ENCODE data around the gene MRPS31. TPM values are rescaled to one million over a fixed set of nuclear protein-coding genes. Genes with fewer than 3 reads are reported as not detected.

Gene MRPS31
- total RNA-seq, 1 experiment from 2014 or later: 22.2 TPM

DNA sequence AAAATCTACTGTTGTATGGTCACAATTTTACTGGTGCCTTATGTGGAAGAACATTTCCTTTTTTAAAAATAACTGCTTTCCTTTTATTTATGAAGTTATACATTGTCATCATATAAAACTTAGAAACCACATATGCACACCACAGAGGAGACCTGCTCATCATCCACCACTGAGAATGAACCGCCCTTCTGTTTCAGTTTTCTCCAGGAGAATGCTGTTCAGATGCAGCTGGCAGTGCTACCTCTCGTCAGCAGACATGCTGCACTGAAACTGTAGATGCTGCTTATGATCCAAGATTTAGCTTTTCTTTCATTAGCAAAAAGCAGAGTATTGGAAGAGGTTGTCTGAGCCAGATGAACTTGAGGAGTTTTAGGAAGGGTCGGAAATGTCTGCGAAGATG is 28.5 kb upstream of the MRPS31 start:
- DNase-seq: no peak
- CTCF ChIA-PET: no interaction called here
- no peak overlapping the region for H2AFZ ChIP-seq
- H3F3A ChIP-seq (ENCODE audit: insufficient read depth, low read depth): no peaks in the 10 kb centered on the region
- intact Hi-C loops (cut with micrococcal nuclease; ENCODE audit: unreplicated experiment): no loop called here
- H3K27ac ChIP-seq: no peak overlapping the region
- no peak overlapping the region for H3K4me3 ChIP-seq
- H3K79me2 ChIP-seq (ENCODE audit: low read depth): no peaks in the 10 kb centered on the region
- no peaks in the 10 kb centered on the region for H3K36me3 ChIP-seq (ENCODE audit: low read depth)
- H3K9me3 ChIP-seq (ENCODE audit: insufficient read depth, low read depth): no peaks in the 10 kb centered on the region
- no peaks in the 10 kb centered on the region for H3K9me2 ChIP-seq (ENCODE audit: insufficient read depth)
- no peak overlapping the region for H3K4me2 ChIP-seq
- POLR2A ChIA-PET (ENCODE audit: unreplicated experiment): no interaction called here
- no peaks in the 10 kb centered on the region for H3K4me1 ChIP-seq (replicated peaks; ENCODE audit: insufficient read depth)
- no peaks in the 10 kb centered on the region for H3K27me3 ChIP-seq (ENCODE audit: insufficient read depth, low read depth)
- H4K20me1 ChIP-seq (ENCODE audit: insufficient read depth): no peaks in the 10 kb centered on the region
- no TSS peak for BruUV-seq (replicated peaks)
- no peak for TF ChIP-seq CTCF (conservative IDR thresholded peaks at IDR 0.05)
- no peak for TF ChIP-seq EZH2 (IDR thresholded peaks at IDR 0.05; ENCODE audit: low read depth)

GRCh38 chr13:40798380-40798779 is 27.4 kb upstream of the MRPS31 start:
- Histone ChIP-seq H3K36me3 (ENCODE audit: low read depth) (no peaks in the 10 kb centered on the region), H3K4me3 (no peak overlapping the region), H3K9me2 (ENCODE audit: insufficient read depth) (no peaks in the 10 kb centered on the region), H3F3A (ENCODE audit: insufficient read depth, low read depth) (no peaks in the 10 kb centered on the region), H3K27me3 (ENCODE audit: insufficient read depth, low read depth) (no peaks in the 10 kb centered on the region), H3K4me2 (no peak overlapping the region), H3K4me1 (replicated peaks; ENCODE audit: insufficient read depth) (no peaks in the 10 kb centered on the region), H3K9me3 (ENCODE audit: insufficient read depth, low read depth) (no peaks in the 10 kb centered on the region), H4K20me1 (ENCODE audit: insufficient read depth) (no peaks in the 10 kb centered on the region), H2AFZ (no peak overlapping the region), H3K79me2 (ENCODE audit: low read depth) (no peaks in the 10 kb centered on the region), H3K27ac (no peak overlapping the region)
- CTCF ChIA-PET: no interaction called here
- BruUV-seq (replicated peaks): no TSS peak
- TF ChIP-seq EZH2 (IDR thresholded peaks at IDR 0.05; ENCODE audit: low read depth) (no peak), CTCF (conservative IDR thresholded peaks at IDR 0.05) (no peak)
- intact Hi-C loops (cut with micrococcal nuclease; ENCODE audit: unreplicated experiment): no loop called here
- DNase-seq: no peak
- POLR2A ChIA-PET (ENCODE audit: unreplicated experiment): no interaction called here

- Histone ChIP-seq H3K9me3 (ENCODE audit: insufficient read depth, low read depth) (no peaks in the 10 kb centered on the region), H3K79me2 (ENCODE audit: low read depth) (no peaks in the 10 kb centered on the region), H3K4me2 (no peak overlapping the region), H4K20me1 (ENCODE audit: insufficient read depth) (no peaks in the 10 kb centered on the region), H3K27me3 (ENCODE audit: insufficient read depth, low read depth) (no peaks in the 10 kb centered on the region), H3K27ac (no peak overlapping the region), H2AFZ (no peak overlapping the region), H3F3A (ENCODE audit: insufficient read depth, low read depth) (no peaks in the 10 kb centered on the region), H3K4me3 (no peak overlapping the region), H3K36me3 (ENCODE audit: low read depth) (no peaks in the 10 kb centered on the region), H3K4me1 (replicated peaks; ENCODE audit: insufficient read depth) (no peaks in the 10 kb centered on the region), H3K9me2 (ENCODE audit: insufficient read depth) (no peaks in the 10 kb centered on the region)
- DNase-seq: no peak
- TF ChIP-seq CTCF (conservative IDR thresholded peaks at IDR 0.05) (no peak), EZH2 (IDR thresholded peaks at IDR 0.05; ENCODE audit: low read depth) (no peak)
- ChIA-PET CTCF (no interaction called here), POLR2A (ENCODE audit: unreplicated experiment) (interaction anchor here (0.7 kb wide), 1 partner anchor 938 kb away, joined by 3 read pairs; no protein-coding TSS in a partner anchor)
- intact Hi-C loops (cut with micrococcal nuclease; ENCODE audit: unreplicated experiment): no loop called here
- BruUV-seq (replicated peaks): no TSS peak
Observed at GRCh38 chr13:40796649-40797048, 25.7 kb upstream of the MRPS31 start.
